H1 (cell line): ENCODE data around the gene TRIOBP. TPM values are rescaled to one million over a fixed set of nuclear protein-coding genes. Genes with fewer than 3 reads are reported as not detected.

Experiments used
- CTCF ChIA-PET: fragments of 300-600 bp; sonication (Branson Sonifier 250); formaldehyde crosslinking; loops from one replicate; lab custom pipeline; 2021; ENCODE audit not compliant: partially characterized antibody; lab: Charles Lee
- POLR2A ChIA-PET: fragments of 300-600 bp; sonication (Branson Sonifier 250); formaldehyde crosslinking; loops from one replicate; lab custom pipeline; 2021; ENCODE audit warnings: inconsistent platforms; ENCODE audit not compliant: partially characterized antibody; lab: Charles Lee
- DNase-seq, 2 experiments: peaks; one replicate each; pipeline versions ENCODE4 v3.0.0 to v3.0.0-alpha.2; 2010 to 2022; ENCODE audit warnings: low spot score in 2 of 2, low read depth in 1 of 2, mixed read lengths in 1 of 2
- FAIRE-seq: peaks from 2 replicates; lab custom pipeline; 2011; peaks lifted over from hg19 to GRCh38; lab: Jason Lieb, UNC
- H2AFZ ChIP-seq: 2 replicates; pipeline ENCODE4 v1.8.1; 2012; ENCODE audit warnings: low read length, inconsistent platforms
- H2AK5ac ChIP-seq: 2 replicates; pipeline ENCODE4 v1.6.1; 2013; ENCODE audit warnings: low read depth, low read length
- H2BK120ac ChIP-seq: replicated peaks from 2 replicates; pipeline ENCODE3; 2013; ENCODE audit warnings: low read depth, low read length, inconsistent platforms
- H2BK12ac ChIP-seq: 2 replicates; pipeline ENCODE4 v1.6.1; 2013; ENCODE audit warnings: low read depth, low read length
- H2BK15ac ChIP-seq: 2 replicates; pipeline ENCODE4 v1.6.1; 2013; ENCODE audit warnings: low read length
- H2BK20ac ChIP-seq: 2 replicates; pipeline ENCODE4 v1.6.1; 2013; ENCODE audit warnings: low read length
- H2BK5ac ChIP-seq: 2 replicates; pipeline ENCODE4 v1.6.1; 2013; ENCODE audit warnings: low read depth, low read length
- H3K14ac ChIP-seq: 2 replicates; pipeline ENCODE4 v1.6.1; 2013; ENCODE audit warnings: inconsistent platforms; ENCODE audit not compliant: insufficient read length
- H3K18ac ChIP-seq: 2 replicates; pipeline ENCODE4 v1.6.1; 2013; ENCODE audit warnings: low read length; ENCODE audit errors: extremely low read depth
- H3K23ac ChIP-seq: 2 replicates; pipeline ENCODE4 v1.6.1; 2013; ENCODE audit warnings: inconsistent platforms; ENCODE audit not compliant: insufficient read length
- H3K23me2 ChIP-seq: 2 replicates; pipeline ENCODE4 v1.6.1; 2013; ENCODE audit warnings: low read depth, low read length
- H3K27ac ChIP-seq: 2 replicates; pipeline ENCODE4 v1.6.1; 2011; ENCODE audit warnings: low read depth, low read length, inconsistent platforms
- H3K27me3 ChIP-seq, 4 experiments: replicated peaks in 1 of 4; 1 replicate in 1 of 4; 2 replicates in 3 of 4; pipeline versions ENCODE4 v1.6.1 to v1.8.1; 2011 to 2013; ENCODE audit warnings: low read length in 3 of 4, mild to moderate bottlenecking in 3 of 4, inconsistent platforms in 2 of 4, mixed read lengths in 2 of 4, moderate library complexity in 1 of 4; ENCODE audit not compliant: control insufficient read depth in 3 of 4, insufficient read depth in 3 of 4; ENCODE audit errors: extremely low read depth in 1 of 4
- H3K36me3 ChIP-seq, 4 experiments: 2 replicates each; pipeline versions ENCODE4 v1.6.1 to v1.8.1; 2011 to 2013; ENCODE audit warnings: mild to moderate bottlenecking in 4 of 4, low read length in 3 of 4, moderate library complexity in 2 of 4, control low read depth in 1 of 4, inconsistent platforms in 1 of 4; ENCODE audit not compliant: insufficient read depth in 4 of 4, control insufficient read depth in 2 of 4
- H3K4ac ChIP-seq: replicated peaks from 2 replicates; pipeline ENCODE3; 2013; ENCODE audit warnings: low read length, low read depth, mixed read lengths, inconsistent platforms; ENCODE audit not compliant: insufficient read length
- H3K4me1 ChIP-seq, 4 experiments: replicated peaks in 1 of 4; 1 replicate in 1 of 4; 2 replicates in 3 of 4; pipeline versions ENCODE4 v1.6.1 to v1.8.1; 2011 to 2013; ENCODE audit warnings: low read length in 3 of 4, inconsistent platforms in 2 of 4, mixed read lengths in 1 of 4; ENCODE audit not compliant: insufficient read depth in 4 of 4, control insufficient read depth in 3 of 4
- H3K4me2 ChIP-seq, 2 experiments: 2 replicates each; pipeline versions ENCODE4 v1.6.1 to v1.8.1; 2011 to 2013; ENCODE audit warnings: low read depth in 2 of 2, low read length in 2 of 2, control low read depth in 1 of 2, inconsistent platforms in 1 of 2, mild to moderate bottlenecking in 1 of 2; ENCODE audit not compliant: insufficient read depth in 1 of 2
- H3K4me3 ChIP-seq, 4 experiments: fragments of 200-600, 300-600 bp in 1 of 4; sonication (generic), shearing (Covaris generic), sonication (Bioruptor Twin) in 1 of 4; 2 replicates each; pipeline versions ENCODE4 v1.5.1 to v1.8.1; 2011 to 2016; ENCODE audit warnings: low read length in 4 of 4, low read depth in 3 of 4, control low read depth in 2 of 4, inconsistent platforms in 2 of 4, mild to moderate bottlenecking in 2 of 4, mixed read lengths in 1 of 4, moderate library complexity in 1 of 4; ENCODE audit not compliant: insufficient read depth in 2 of 4; ENCODE audit errors: extremely low read depth in 1 of 4
- H3K56ac ChIP-seq: replicated peaks from 2 replicates; pipeline ENCODE3; 2013; ENCODE audit warnings: low read depth, mild to moderate bottlenecking, mixed read lengths, low read length, inconsistent platforms; ENCODE audit not compliant: insufficient read length
- H3K79me1 ChIP-seq: 2 replicates; pipeline ENCODE4 v1.6.1; 2013; ENCODE audit warnings: low read depth, low read length, control low read depth
- H3K79me2 ChIP-seq, 2 experiments: 2 replicates each; pipeline versions ENCODE4 v1.6.1 to v1.8.1; 2012 to 2013; ENCODE audit warnings: low read length in 2 of 2, mild to moderate bottlenecking in 2 of 2, inconsistent platforms in 1 of 2; ENCODE audit not compliant: insufficient read depth in 2 of 2, control insufficient read depth in 1 of 2
- H3K9ac ChIP-seq, 4 experiments: replicated peaks in 1 of 4; 1 replicate in 1 of 4; 2 replicates in 3 of 4; pipeline versions ENCODE4 v1.6.1 to v1.8.1; 2011 to 2013; ENCODE audit warnings: low read depth in 3 of 4, low read length in 3 of 4, control low read depth in 2 of 4, mild to moderate bottlenecking in 2 of 4, moderate library complexity in 2 of 4, inconsistent platforms in 1 of 4; ENCODE audit errors: extremely low read depth in 1 of 4
- H3K9me3 ChIP-seq, 2 experiments: 2 replicates each; pipeline versions ENCODE4 v1.6.1 to v1.8.1; 2012 to 2013; ENCODE audit warnings: mild to moderate bottlenecking in 2 of 2, moderate library complexity in 2 of 2, control low read depth in 1 of 2, inconsistent platforms in 1 of 2, low read depth in 1 of 2, low read length in 1 of 2, mixed read lengths in 1 of 2; ENCODE audit not compliant: insufficient read depth in 2 of 2
- H4K20me1 ChIP-seq, 2 experiments: replicated peaks in 1 of 2; 2 replicates each; pipeline versions ENCODE3 to v1.8.1; 2011 to 2013; ENCODE audit warnings: inconsistent platforms in 2 of 2, low read length in 2 of 2, mild to moderate bottlenecking in 1 of 2; ENCODE audit not compliant: insufficient read depth in 2 of 2, control insufficient read depth in 1 of 2
- H4K5ac ChIP-seq: 2 replicates; pipeline ENCODE4 v1.6.1; 2013; ENCODE audit warnings: low read length, low read depth, mixed read lengths, inconsistent platforms; ENCODE audit not compliant: insufficient read length
- H4K8ac ChIP-seq: 2 replicates; pipeline ENCODE4 v1.8.0; 2013; ENCODE audit warnings: mild to moderate bottlenecking, moderate library complexity, low read length, inconsistent platforms; ENCODE audit not compliant: insufficient read depth; ENCODE audit errors: extremely low read depth
- H4K91ac ChIP-seq: replicated peaks from 2 replicates; pipeline ENCODE3; 2013; ENCODE audit warnings: low read length, mixed read lengths, inconsistent platforms; ENCODE audit not compliant: insufficient read length
- CTCF ChIP-seq, 3 experiments: IDR thresholded peaks; 1 replicate in 2 of 3; 2 replicates in 1 of 3; pipeline versions ENCODE4 v1.5.1 to v1.6.1; 2011; ENCODE audit warnings: low read length in 3 of 3, mild to moderate bottlenecking in 3 of 3, inconsistent platforms in 2 of 3, low read depth in 1 of 3, moderate library complexity in 1 of 3; ENCODE audit not compliant: insufficient read depth in 1 of 3; ENCODE audit errors: control extremely low read depth in 1 of 3
- EP300 ChIP-seq, 2 experiments: IDR thresholded peaks; 1 replicate in 1 of 2; 2 replicates in 1 of 2; pipeline ENCODE4 v1.6.1; 2011 to 2012; ENCODE audit warnings: low read depth in 2 of 2, low read length in 2 of 2, mild to moderate bottlenecking in 2 of 2, borderline replicate concordance in 1 of 2, inconsistent platforms in 1 of 2, moderate library complexity in 1 of 2
- HDAC2 ChIP-seq, 2 experiments: fragments of 300-600 bp in 1 of 2; sonication (generic) in 1 of 2; IDR thresholded peaks; 2 replicates each; pipeline ENCODE4 v1.6.1; 2011 to 2012; ENCODE audit warnings: low read depth in 2 of 2, low read length in 2 of 2, mild to moderate bottlenecking in 2 of 2, moderate library complexity in 2 of 2, borderline replicate concordance in 1 of 2, inconsistent platforms in 1 of 2
- WGBS, 2 experiments: shearing (Covaris generic) in 1 of 2; methylation state at CpG; one replicate each; pipeline versions ENCODE4 v1.1.6 to v1.1.7; 2013 to 2015; ENCODE audit warnings: low lambda C conversion rate in 2 of 2, mixed read lengths in 2 of 2, inconsistent platforms in 1 of 2, low coverage in 1 of 2, missing lambda C conversion rate in 1 of 2; ENCODE audit not compliant: insufficient replicate concordance in 2 of 2, insufficient coverage in 1 of 2, insufficient read length in 1 of 2; ENCODE audit errors: extremely low coverage in 1 of 2, missing lambda C conversion rate in 1 of 2; 5-methylcytosine and 5-hydroxymethylcytosine counted together
- polyA plus RNA-seq, 7 experiments: library from polyadenylated mRNA; depleted of rRNA in 3 of 7; stranded (reverse) in 5 of 7; unstranded in 2 of 7; fragments of >200 nt in 5 of 7; fragments of 200-250 nt in 2 of 7; gene quantifications; 1 replicate in 5 of 7; 2 replicates in 1 of 7; 4 replicates in 1 of 7; pipeline versions ENCODE4 v1.2.1 to v1.2.3, GENCODE V29; 2011 to 2013; ENCODE audit warnings: missing spikeins in 2 of 7, mixed read lengths in 2 of 7
- total RNA-seq: library from RNA; stranded (reverse); fragmentation: NEBNext Ultra II Directional; extraction: Animal tissue kit (Norgen Biotek cat#: 25700); gene quantifications from 2 replicates; pipeline ENCODE4 v1.2.1, GENCODE V29; 2021

TRIOBP gene
- total and polyA plus RNA-seq, 2 of the 8 experiments (the other 6 are each of a cell fraction or from before 2014, with no cell fraction given) = 18.2 to 27.3 TPM

GRCh38 chr22:37710675-37711074 is 13.8 kb downstream of the TRIOBP start:
- Histone ChIP-seq H3K27me3 (no peaks in the 10 kb centered on the region), H3K18ac (no peak overlapping the region), H3K4me3 (no peak overlapping the region), H3K79me1 (no peaks in the 10 kb centered on the region), H3K79me2 (no peaks in the 10 kb centered on the region), H3K4me1 (peaks cover 0 to 5% (median 0%) of the 10 kb centered on the region in 4 experiments; a peak in 1 of 7 replicates), H4K8ac (peak overlapping the region; percentile 18; the same call in 1 of the 2 replicates), H2BK15ac (no peak overlapping the region), H3K56ac (no peak overlapping the region), H3K9ac (no peak overlapping the region), H4K20me1 (peaks cover 6 to 9% of the 10 kb centered on the region in 2 experiments), H3K23me2 (no peaks in the 10 kb centered on the region), H3K9me3 (no peaks in the 10 kb centered on the region; a peak in 1 of 4 replicates), H3K36me3 (peaks cover 7 to 36% (median 17%) of the 10 kb centered on the region in 4 experiments; a peak in 6 of 8 replicates), H4K5ac (no peak overlapping the region), H2BK120ac (no peak overlapping the region), H2BK20ac (no peak overlapping the region), H3K23ac (no peak overlapping the region), H3K4me2 (no peak overlapping the region), H2AK5ac (no peak overlapping the region), H3K4ac (no peak overlapping the region), H4K91ac (no peak overlapping the region), H2BK5ac (no peak overlapping the region; the same call in 1 of the 2 replicates), H3K14ac (no peak overlapping the region), H2AFZ (no peak overlapping the region), H2BK12ac (no peak overlapping the region), H3K27ac (no peak overlapping the region)
- FAIRE-seq = no peak
- 89% methylated on average over 3 of the region's 3 CpGs; no CpG with 5 or more reads in 1 of the 2 experiments for WGBS, 2 experiments
- no peak for TF ChIP-seq CTCF (IDR thresholded peaks at IDR 0.05; ENCODE audit: control extremely low read depth in 1 of 3, insufficient read depth in 1 of 3, low read depth in 1 of 3, low read length in 3 of 3)
- no peak for TF ChIP-seq EP300 (IDR thresholded peaks at IDR 0.05; ENCODE audit: borderline replicate concordance in 1 of 2, low read depth in 2 of 2, low read length in 2 of 2)
- TF ChIP-seq HDAC2 (IDR thresholded peaks at IDR 0.05; ENCODE audit: borderline replicate concordance in 1 of 2, low read depth in 2 of 2, low read length in 2 of 2) = no peak
- no peak for DNase-seq
- POLR2A ChIA-PET = interaction anchor here (1.2 to 5.3 kb wide), 2 partner anchors 12 to 85 kb away, joined by 3 to 30 read pairs; partner anchors contain the start of gene TRIOBP
- CTCF ChIA-PET = interaction anchor here (1.6 kb wide), 1 partner anchor 49 kb away, joined by 3 read pairs; no protein-coding TSS in a partner anchor
